Activated CD4-positive, CD25-positive, alpha-beta regulatory T cell treated with anti-CD3 and anti-CD28 coated beads, Interleukin-2, amount 50 U/mL, for 72 hours (primary cell): Measurements from ENCODE around the gene TTLL11.

Experiments
- DNase-seq: peaks from one replicate; pipeline ENCODE4 v3.0.0; 2021

Gene TTLL11

DNA sequence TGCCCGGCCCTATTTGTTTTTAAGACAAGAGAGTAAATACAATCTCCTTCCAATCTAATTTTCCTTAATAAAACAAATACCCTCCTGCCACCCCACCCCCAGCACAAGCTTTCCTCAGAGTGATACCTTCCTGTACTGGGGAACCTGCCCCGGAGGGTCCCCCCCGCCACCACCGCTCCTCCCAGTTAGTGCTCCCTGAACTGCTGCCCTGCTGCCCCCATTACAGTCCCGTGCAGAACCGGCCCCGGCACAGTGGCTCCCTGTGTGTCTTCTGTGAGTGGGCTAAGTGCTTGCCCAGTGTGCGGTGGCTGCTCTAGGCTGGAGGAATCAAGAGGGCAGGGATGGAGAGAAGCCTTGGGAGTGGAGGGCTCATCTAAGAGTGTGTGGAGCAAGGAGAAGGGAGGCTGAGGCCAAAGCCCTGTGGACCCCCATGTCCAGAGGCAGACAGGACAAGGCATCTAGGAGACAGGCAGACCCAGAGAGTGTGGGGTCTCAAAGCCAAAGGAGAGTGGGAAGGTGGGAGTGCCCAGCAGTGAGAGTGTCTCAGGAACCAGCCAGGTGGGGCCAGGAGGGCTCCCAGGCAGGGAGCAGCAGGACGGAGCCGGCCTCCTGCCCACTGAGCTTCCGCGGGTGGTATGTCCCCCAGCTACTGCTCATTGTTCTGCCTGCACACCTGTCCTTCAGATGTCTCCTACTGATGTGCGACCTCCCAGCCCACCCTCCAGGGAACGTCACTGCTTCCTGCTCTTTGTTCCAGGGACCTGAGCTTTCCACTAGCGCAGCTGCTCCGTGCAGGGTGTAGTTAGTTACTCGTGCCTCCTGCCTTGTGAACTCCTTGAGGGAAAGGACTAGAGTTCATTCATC, 312.7 kb downstream of the TTLL11 start:
- DNase-seq = peak; percentile 17

DNA sequence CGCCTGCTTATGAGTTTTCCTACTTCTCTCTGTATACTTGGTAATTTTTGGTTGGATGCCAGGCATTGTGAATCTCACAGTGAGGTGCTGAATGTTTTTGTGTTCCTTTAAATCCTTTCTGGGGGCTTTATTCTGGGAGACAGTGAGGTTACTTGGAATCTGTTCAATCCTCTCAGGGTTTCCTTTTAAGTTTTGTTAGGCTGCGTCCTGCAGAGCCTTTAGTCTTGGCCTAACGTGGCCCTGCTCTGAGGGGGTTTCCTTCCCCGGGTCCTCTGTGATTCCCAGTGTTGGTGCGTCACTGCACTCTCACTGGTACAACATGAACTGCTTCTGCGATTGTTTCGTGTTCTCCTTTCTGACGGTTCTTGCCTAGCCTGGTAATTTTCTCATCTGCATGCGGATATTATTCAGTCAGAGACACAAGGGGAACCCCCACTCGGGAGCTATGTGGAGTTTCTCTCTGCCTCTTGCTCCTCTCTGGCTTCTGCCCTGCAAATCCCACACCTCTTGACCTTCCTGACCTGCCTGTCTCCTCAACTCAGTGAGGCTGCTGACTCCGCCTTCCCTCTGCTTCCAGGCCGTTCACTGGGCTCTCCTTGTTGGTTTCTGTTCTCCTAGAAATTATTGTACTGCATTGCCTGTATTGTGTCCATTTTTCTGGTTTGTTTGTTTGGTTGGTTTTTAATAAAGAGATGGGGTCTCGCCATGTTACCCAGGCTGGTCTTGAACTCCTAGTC, 313.6 kb downstream of the TTLL11 start:
- DNase-seq = no peak

DNA sequence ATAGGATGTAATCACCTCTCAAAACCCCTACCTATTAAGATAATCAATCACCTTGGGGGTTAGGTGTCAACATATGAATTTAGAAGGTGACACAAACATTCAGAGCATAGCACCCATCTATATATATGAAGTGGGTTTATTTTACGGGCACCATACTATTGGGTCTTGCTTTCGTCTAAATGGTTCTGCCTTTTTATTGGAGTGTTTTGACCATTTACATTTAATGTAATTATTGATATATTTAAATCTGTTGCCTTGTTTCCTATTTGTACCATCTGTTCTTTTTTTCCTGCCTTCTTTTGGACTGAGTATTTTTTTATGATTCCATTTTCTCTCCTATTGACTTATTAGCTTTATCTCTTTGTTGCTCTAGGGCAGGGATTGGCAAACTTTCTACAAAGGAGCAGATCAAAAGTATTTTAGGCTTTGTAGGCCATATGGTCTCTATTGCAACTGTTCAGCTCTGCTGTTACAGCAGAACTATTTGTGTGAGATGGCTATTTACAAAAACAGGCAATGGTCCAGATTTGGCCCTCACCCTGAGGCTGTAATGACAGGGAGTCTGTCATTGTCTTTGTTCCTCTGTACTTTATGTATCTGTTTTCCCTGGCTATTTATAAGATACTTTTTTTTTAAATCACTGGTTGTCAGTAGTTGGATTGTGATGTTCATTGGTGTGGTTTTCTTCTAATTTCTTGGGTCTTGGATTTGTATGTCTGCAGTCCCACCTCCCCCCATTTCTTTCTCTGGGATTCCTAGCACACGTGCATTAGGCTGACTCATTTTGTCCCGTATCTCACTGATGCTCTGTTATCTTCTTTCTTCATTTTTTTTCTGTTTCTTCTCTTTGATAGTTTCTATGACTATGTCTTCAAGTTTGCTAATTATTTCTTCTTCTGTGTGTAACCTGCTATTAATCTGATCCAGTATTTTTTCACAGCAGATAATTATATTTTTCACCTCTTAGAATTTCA, 314.6 kb downstream of the TTLL11 start:
- no peak for DNase-seq

DNA sequence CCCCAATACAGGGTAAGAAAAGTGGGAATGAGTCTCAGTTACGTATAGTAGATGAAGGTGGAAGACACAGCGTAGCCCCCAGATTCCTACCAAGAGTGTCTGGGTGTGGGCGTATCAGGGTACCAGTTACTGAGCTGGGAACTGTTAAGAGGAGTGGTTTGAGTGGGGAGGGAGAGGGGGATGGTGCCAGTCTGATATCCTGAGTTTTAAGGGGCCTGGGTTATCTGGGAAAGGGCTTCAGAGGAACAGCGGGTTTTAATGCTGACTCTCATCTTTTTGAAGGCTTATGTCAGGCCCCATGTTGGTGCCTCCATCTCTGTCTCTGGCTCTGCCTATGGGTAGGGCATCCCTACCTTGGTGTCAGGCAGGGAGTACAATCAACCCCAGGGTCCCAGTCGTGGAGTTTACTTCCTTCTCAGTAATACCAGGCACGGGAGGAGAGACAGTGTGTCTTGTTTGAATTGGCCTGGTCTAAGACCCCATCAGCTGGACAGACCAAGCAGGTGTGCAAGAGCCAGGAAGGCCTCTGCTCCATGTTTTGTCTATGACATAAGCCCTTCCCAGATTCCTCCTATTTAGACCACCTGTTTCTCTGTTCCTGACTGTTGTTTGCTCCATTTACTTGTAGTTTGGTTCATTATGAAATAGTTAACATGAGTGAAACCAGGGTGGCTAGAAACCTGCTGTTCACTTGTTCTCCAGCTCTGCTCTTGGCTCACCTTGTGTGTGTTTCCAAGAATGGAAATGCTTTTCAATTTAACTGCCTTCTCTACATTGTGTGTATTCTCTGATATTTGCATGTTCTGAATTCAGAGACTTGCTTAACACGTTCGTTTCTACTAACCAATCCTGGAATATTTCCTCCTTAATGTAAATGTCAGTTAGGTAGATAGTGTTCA, 316.1 kb downstream of the TTLL11 start:
- DNase-seq = no peak

DNA sequence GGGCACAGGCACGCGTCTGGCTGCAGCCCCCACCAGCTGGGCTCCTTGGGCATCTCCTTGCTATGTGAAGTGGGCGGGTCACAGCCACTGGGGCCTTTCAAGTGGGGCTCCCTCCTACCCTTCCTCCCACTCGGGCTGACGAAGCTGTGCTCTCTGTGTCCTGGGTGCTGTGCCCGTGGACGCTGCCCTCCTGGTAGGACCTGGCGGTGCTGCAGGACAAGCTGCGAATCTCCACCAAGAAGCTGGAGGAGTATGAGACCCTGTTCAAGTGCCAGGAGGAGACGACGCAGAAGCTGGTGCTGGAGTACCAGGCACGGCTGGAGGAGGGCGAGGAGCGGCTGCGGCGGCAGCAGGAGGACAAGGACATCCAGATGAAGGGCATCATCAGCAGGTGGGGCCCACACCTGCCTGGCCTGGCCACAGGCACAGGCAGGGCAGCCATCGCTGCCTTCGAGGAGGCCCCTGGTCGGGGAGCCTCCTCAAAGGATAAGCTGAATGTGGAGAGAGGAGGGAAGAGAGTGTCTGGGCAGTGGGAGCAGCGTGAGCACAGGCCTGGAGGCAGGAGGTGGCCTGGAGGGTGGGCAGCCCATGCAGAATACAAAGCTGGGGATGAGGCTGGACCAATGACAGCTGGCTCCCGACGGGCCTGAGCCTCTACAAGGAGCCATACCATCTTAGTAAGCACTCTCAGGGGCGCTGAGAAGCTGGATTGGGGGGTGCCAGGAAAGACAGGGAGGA, 316.9 kb downstream of the TTLL11 start:
- DNase-seq = no peak

DNA sequence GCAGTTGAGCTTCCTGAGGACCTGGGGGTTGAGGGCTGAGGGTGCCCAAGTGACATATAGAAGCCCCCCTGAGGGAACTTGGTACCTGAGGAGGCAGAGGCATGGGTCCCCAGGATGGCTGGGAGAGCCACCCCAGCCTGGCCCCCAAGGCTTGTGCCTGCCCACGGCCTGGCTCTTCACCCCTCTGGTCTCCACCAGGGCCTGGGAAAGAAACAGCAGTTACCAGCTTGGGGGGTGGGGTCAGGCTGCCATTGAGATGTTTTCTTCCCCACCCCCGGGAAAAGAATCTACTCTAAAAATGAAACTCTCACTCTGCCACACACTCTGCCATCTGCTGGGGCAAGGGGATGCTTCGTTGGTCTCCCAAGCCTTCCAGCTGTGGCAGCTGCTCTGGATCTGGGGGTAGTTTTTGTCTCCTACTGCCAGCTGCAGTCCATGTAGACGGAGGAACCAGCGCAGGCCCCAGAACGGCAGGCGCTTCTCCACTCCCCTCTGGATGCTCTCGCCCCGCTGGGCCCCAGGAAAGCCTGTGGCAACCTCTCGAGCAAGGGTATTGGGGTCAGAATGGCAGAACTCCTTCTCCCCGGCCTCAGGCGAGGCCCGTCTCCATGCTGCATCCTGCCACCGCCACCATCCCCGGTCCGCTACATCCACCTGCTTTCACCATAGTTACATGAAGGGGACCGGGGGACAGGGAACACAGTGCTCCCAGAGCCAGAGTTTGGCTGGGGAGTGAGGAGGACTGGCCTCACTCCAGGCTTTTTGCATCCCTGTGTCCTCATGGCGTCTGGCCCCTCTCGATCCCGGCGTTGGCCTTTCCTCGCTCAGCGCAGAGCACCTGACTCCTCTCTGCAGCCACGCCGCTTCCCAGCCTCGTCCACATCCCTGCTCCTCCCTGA, 318.1 kb downstream of the TTLL11 start:
- DNase-seq = no peak

DNA sequence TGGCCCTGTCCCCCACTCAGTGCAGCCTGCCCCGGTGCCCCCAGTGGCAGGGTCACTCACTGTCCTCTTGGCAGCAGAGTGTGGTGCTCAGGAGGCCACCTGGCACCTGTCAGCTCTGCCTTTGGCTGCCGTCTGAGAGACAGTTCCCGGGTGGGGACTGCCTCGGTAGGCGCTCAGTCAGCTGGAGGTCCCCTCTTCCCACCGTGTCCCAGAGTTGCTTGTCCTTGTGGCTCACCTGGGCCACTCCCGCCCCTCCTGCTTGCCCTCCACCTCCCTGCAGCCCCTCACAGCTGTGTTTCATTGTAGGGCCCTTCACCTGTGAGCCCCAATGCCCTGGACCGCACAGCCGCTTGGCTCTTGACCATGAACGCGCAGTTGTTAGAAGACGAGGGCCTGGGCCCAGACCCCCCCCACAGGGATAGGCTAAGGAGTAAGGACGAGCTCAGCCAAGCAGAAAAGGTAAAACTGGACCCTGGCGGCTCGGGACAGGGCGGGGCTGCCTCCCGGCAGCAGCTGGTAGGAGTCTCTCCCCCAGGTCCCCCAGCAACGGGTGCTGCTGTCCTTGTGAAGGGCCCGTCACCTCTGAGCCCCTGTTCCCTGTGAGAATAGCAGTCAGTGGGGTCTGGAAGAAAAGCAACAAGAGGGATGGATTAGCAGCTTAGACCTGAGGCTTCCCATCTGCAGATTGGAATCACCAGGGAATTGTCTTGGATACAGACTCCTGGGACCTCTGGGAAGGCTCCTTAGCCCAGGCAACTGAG, 319.0 kb downstream of the TTLL11 start:
- DNase-seq = no peak

DNA sequence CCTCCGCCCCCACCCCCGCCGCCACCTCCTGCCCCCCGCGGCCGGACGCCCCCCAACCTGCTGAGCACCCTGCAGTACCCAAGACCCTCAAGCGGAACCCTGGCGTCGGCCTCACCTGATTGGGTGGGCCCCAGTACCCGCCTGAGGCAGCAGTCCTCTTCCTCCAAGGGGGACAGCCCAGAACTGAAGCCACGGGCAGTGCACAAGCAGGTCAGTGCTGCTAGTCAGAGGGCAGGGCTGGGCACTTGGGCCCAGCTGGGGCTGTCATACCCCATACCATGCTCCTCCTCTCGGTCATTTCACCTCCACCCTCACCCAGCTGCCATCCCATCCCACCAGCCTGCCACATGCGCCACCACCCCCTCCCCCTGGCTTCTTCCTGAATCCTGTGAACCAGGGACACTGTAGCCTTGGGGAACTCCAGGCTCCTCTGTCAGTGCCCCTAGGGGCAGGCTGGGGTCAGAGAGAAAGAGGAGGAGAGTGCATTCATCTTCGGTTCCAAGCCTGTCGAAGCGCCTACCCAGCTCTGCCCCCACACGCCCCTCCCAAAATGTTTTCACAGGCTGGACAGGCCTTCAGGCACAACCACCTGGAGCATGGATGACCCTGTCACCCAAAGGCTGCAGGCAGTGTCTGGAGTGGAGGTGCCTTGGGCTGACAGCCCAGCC, 319.7 kb downstream of the TTLL11 start:
- DNase-seq = no peak

DNA sequence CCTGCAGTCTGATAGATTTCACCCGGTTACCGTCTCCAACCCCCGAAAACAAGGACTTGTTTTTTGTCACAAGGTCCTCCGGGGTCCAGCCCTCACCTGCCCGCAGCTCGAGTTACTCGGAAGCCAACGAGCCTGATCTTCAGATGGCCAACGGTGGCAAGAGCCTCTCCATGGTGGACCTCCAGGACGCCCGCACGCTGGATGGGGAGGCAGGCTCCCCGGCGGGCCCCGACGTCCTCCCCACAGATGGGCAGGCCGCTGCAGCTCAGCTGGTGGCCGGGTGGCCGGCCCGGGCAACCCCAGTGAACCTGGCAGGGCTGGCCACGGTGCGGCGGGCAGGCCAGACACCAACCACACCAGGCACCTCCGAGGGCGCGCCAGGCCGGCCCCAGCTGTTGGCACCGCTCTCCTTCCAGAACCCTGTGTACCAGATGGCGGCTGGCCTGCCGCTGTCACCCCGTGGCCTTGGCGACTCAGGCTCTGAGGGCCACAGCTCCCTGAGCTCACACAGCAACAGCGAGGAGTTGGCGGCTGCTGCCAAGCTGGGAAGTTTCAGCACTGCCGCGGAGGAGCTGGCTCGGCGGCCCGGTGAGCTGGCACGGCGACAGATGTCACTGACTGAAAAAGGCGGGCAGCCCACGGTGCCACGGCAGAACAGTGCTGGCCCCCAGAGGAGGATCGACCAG, 320.4 kb downstream of the TTLL11 start:
- DNase-seq = no peak
